ENCODE data around the gene ZNF561.
"Not testable (repeated sequence)": the region's sequence is repeated elsewhere in the genome, so short reads cannot be mapped to it uniquely, and the experiment has no call there.

Gene ZNF561

GRCh38 chr19:9621156-9622037 is at the start of gene ZNF561:
TSS of gene ZNF561 (minus strand) at chr19:9621232. CDS start at chr19:9619456, 1,776 bp downstream.
- DNase-seq (ENCODE audit: low read depth in 2 of 2), result peak; percentile 79 to 80

GRCh38 chr19:9668544-9668943 is 47.5 kb upstream of the ZNF561 start:
- no peak for DNase-seq (ENCODE audit: low read depth in 2 of 2)

- no peak for DNase-seq (ENCODE audit: low read depth in 2 of 2)
These were observed 46.9 kb upstream of the ZNF561 start for GRCh38 chr19:9667898-9668297.

- DNase-seq (ENCODE audit: low read depth in 2 of 2), result no peak
These were observed 37.7 kb upstream of the ZNF561 start for GRCh38 chr19:9658769-9659168.

GRCh38 chr19:9653066-9653555 is 32.1 kb upstream of the ZNF561 start:
- DNase-seq (ENCODE audit: low read depth in 2 of 2), result not testable (repeated sequence)

- not testable (repeated sequence) for DNase-seq (ENCODE audit: low read depth in 2 of 2)
These were observed 30.4 kb upstream of the ZNF561 start for GRCh38 chr19:9651464-9651863.

DNA sequence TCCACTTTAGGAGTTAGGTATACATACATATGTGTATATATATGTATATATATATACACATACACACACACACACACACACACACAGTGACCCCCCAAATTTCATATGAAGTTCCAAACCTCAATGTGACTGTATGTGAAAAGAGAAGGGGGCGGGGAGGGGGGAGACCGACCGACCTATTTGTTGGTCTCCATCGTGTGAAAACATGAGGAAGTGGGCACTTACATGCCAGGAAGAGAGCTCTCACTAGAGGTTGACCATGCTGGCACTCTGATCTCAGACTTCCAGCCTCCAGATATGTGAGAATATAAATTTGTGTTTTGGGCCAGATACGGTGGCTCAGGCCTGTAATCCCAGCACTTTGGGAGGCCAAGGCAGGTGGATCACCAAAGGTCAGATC is 29.3 kb upstream of the ZNF561 start:
- no peak for DNase-seq (ENCODE audit: low read depth in 2 of 2)

GRCh38 chr19:9645472-9645871 is 24.4 kb upstream of the ZNF561 start:
- DNase-seq (ENCODE audit: low read depth in 2 of 2), result no peak

- DNase-seq (ENCODE audit: low read depth in 2 of 2), result no peak
These were observed 23.4 kb upstream of the ZNF561 start for GRCh38 chr19:9644472-9644871.

GRCh38 chr19:9641810-9642209 is 20.8 kb upstream of the ZNF561 start:
- no peak for DNase-seq (ENCODE audit: low read depth in 2 of 2)

- no peak for DNase-seq (ENCODE audit: low read depth in 2 of 2)
These were observed 19.9 kb upstream of the ZNF561 start for GRCh38 chr19:9640956-9641355.

- DNase-seq (ENCODE audit: low read depth in 2 of 2), result no peak
These were observed 15.0 kb upstream of the ZNF561 start for GRCh38 chr19:9636018-9636417.

DNA sequence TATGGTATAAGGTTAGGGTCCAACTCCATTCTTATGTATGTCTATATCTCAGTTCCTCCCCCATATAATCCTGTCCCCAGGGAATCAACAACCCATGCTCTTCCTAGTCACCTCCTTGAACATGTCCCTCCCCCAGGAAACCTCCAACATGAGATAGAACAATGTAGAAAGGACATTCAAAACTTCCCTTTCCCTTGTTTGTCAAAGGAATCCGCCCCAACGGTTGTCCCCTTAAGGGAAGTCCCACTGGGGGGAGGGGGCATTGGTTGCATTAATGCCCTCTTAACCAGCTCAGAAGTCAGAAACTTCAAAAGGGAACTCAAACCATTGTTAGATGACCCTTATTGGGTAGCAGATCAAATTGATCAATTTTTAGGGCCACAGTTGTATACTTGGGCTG is 6.8 kb upstream of the ZNF561 start:
- DNase-seq (ENCODE audit: low read depth in 2 of 2), result no peak

GRCh38 chr19:9622531-9622930 is 1.5 kb upstream of the ZNF561 start:
- DNase-seq (ENCODE audit: low read depth in 2 of 2), result no peak

GRCh38 chr19:9620842-9621155 is 233 bp downstream of the ZNF561 start:
- DNase-seq (ENCODE audit: low read depth in 2 of 2), result no peak

GRCh38 chr19:9615844-9616243 is 5.2 kb downstream of the ZNF561 start:
- no peak for DNase-seq (ENCODE audit: low read depth in 2 of 2)

- DNase-seq (ENCODE audit: low read depth in 2 of 2), result no peak
These were observed 10.4 kb downstream of the ZNF561 start for GRCh38 chr19:9610484-9611113.

- DNase-seq (ENCODE audit: low read depth in 2 of 2), result no peak
These were observed 12.1 kb downstream of the ZNF561 start for GRCh38 chr19:9608912-9609311.

DNA sequence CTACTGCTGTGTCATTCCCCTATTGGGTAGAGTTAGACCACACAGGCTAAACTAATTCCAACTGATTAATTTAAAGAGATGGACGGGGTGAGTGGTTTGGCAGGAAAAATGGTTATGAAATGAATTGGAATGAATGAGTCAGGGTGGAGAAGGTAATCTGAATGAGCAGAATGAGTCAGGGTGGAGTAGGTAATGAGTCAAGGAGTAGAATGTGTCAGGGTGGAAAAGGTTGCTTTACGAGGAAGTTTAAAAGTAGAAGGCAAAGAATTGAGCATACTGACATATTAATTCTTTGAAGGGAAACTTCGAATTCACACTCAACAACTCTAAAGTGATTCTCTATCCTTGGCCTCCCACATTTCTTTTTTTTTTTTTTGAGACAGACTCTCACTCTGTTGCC is 24.0 kb downstream of the ZNF561 start:
- no peak for DNase-seq (ENCODE audit: low read depth in 2 of 2)

GRCh38 chr19:9586764-9587163 is 34.3 kb downstream of the ZNF561 start:
- DNase-seq (ENCODE audit: low read depth in 2 of 2), result peak; percentile 51 to 63

- peak; percentile 65 to 69 for DNase-seq (ENCODE audit: low read depth in 2 of 2)
These were observed 36.8 kb downstream of the ZNF561 start, which contains the start of gene ZNF121 for GRCh38 chr19:9584073-9584833. TSS of gene ZNF121 (minus strand) at chr19:9584504. CDS start at chr19:9568097, 16,407 bp downstream.

- not testable (repeated sequence) for DNase-seq (ENCODE audit: low read depth in 2 of 2)
These were observed 38.8 kb downstream of the ZNF561 start for GRCh38 chr19:9582081-9582725.
